Left hindlimb (tissue), 1 donor: Measurements from ENCODE around the gene SMPDL3A.

Experiments
- DNase-seq: peaks from one replicate; pipeline ENCODE4 v3.0.0-alpha.2; 2018

SMPDL3A gene

GRCh38 chr6:122806291-122806690, 17.2 kb downstream of the SMPDL3A start:
- no peak for DNase-seq

GRCh38 chr6:122808121-122808885, 19.2 kb downstream of the SMPDL3A start:
- no peak for DNase-seq

- DNase-seq: no peak
Measured at GRCh38 chr6:122809001-122809400, 19.9 kb downstream of the SMPDL3A start.

GRCh38 chr6:122809691-122810090, 20.6 kb downstream of the SMPDL3A start:
- no peak for DNase-seq

- no peak for DNase-seq
Measured at GRCh38 chr6:122810189-122810588, 21.1 kb downstream of the SMPDL3A start.

- no peak for DNase-seq
Measured at GRCh38 chr6:122817358-122817757, 28.3 kb downstream of the SMPDL3A start.

- DNase-seq: no peak
Measured at GRCh38 chr6:122817766-122818165, 28.7 kb downstream of the SMPDL3A start.

GRCh38 chr6:122818866-122819265, 29.8 kb downstream of the SMPDL3A start:
- no peak for DNase-seq

GRCh38 chr6:122821095-122821494, 32.0 kb downstream of the SMPDL3A start:
- DNase-seq: no peak

- no peak for DNase-seq
Measured at GRCh38 chr6:122825163-122825562, 36.1 kb downstream of the SMPDL3A start.

- DNase-seq: no peak
Measured at GRCh38 chr6:122829456-122829855, 40.4 kb downstream of the SMPDL3A start.

GRCh38 chr6:122831511-122831910, 42.5 kb downstream of the SMPDL3A start:
- DNase-seq: no peak

- no peak for DNase-seq
Measured at GRCh38 chr6:122832459-122832858, 43.4 kb downstream of the SMPDL3A start.

GRCh38 chr6:122833021-122833491, 44.0 kb downstream of the SMPDL3A start:
- DNase-seq: no peak

GRCh38 chr6:122838060-122838780, 49.2 kb downstream of the SMPDL3A start:
- DNase-seq: no peak

GRCh38 chr6:122839472-122839871, 50.4 kb downstream of the SMPDL3A start:
- DNase-seq: peak; percentile 56

- no peak for DNase-seq
Measured at GRCh38 chr6:122839906-122840305, 50.8 kb downstream of the SMPDL3A start.

GRCh38 chr6:122845464-122845863, 56.4 kb downstream of the SMPDL3A start:
- no peak for DNase-seq

GRCh38 chr6:122845916-122846612, 57.0 kb downstream of the SMPDL3A start:
- DNase-seq: no peak

GRCh38 chr6:122853259-122853995, 64.4 kb downstream of the SMPDL3A start:
- DNase-seq: no peak
